GM18861 (cell line): Measurements from ENCODE around the gene FBXW11.

Experiments
- ATAC-seq: cut with Tn5 transposase; IDR thresholded peaks from one replicate; pipeline ENCODE4 v1.9.1; 2021; ENCODE audit not compliant: unreplicated experiment

The FBXW11 gene

DNA sequence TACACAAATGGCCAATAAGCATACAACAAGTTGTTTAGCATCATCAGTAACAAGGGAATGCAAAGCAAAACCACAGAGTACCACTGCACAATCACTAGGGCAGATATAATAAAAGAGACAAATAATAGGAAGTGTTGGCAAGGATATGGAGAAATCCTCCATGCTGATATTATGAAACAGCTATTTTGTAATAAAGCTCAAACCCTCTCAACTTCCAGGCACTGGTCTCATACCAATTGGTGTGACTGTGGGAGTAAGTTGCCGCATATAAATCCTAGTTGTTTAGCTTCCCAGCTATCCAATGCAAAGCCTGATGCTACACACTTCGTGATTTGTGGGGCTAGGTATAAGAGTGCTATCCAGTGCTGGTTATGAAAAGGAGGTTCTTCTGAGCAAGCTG lies 132.2 kb downstream of the FBXW11 start:
- no peak for ATAC-seq

DNA sequence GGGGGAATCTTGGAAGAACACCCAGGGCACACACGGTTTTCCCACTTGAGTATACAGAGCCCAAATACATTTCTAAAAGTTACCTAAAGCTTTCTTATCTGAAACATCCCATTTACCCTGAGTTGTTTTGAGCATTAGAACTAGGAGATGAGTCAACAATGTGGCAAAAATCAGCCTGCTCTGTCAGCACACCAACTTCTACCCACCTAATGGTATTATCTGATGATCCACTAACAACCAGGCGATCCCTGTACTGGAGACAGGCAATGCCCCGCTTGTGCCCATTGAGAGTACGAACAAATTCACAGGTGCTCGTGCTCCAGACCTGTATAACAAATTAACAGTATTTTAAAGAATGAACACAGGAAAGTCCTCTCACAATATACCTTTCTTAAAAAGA lies 133.8 kb downstream of the FBXW11 start:
- ATAC-seq = no peak

DNA sequence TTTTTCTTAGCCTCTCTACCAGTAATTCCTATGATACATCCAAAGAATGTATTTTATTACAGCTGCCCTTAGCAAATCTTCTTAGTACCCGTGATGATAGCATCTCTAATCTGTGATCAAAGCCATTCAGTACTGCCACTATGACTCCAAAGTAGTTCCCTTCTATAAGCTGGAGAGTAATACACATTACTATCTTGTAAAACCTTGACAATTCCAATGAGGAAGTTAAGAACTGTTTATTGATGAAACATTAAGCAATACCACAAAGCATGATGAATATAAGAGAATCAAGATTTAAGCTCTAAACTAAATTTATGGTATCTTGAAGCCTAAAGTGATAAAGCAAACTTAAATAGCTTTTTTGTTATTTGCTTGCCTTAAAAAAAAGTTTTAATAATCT lies 134.7 kb downstream of the FBXW11 start:
- no peak for ATAC-seq

DNA sequence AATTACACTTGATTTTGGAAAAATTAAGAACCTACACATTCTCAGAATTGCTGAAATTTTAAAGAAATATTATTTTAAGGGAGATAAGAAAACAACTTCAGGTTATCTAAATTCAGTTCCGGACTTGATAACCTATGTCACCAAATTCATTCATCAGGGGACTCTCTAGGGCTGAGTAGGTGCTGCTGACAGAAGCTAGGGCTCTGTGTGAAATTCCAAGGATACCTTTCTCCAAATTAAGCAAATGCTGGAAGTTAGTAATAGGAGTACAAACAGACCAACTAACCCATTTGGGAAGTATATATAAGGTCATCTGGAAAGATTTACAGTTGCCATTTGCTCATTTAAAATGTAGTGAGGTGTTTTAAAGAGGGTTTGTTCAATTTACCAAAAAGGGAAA lies 136.5 kb downstream of the FBXW11 start:
- ATAC-seq = no peak

DNA sequence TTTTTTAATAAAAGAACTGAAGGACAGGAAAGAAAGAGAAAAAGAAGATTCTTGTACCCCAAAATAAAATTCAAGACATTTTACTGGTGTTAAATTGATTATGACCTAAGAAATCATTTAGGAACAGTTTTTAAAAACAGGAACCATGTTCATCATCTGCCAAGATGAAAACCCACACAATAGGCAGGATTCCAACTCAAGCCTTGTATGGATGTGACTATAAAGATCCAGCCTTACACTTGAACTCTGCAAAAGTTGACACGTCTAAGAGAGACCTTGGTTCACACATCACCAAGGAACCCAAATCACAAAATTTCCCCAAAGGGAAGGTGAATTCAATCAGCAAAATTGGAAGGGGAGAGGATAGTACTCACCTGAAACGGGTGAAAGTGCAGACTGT lies 138.2 kb downstream of the FBXW11 start:
- no peak for ATAC-seq

DNA sequence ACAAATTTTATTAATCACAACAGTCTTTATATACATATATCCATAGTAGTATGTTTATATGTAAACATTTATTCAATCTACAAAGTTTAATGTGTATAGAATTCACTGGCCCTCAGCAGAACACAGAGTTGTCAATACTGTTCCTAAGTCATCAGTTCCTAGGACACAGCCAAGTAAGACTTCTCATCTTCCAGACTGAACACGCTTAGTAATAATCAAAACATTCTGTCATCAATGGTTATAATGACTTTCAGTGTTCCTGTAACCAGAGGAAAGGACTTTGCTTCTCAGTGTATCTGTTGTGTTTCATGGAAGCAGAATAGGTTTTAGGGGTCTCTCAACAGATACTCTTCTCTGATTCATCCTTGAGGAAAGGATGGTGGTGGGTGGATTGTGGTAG lies 138.7 kb downstream of the FBXW11 start:
- ATAC-seq = no peak

DNA sequence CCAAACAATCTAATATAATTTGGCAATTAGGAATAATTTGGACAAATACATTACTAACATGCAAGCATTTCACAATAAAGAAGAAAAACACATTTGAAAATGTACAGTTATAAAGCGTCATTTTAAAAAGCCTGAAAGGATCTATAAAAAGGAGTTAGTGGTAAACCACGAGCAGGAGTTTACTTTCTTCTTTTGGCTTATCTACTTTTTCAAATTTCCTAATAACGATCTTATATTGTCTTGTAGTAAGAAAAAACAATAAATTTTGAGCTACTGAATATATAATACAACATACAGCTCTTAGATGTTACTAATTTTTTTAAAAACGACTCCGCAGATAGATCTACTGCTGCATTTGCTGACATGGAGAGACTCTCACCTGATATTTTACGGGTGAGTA lies 141.0 kb downstream of the FBXW11 start:
- ATAC-seq = no peak

DNA sequence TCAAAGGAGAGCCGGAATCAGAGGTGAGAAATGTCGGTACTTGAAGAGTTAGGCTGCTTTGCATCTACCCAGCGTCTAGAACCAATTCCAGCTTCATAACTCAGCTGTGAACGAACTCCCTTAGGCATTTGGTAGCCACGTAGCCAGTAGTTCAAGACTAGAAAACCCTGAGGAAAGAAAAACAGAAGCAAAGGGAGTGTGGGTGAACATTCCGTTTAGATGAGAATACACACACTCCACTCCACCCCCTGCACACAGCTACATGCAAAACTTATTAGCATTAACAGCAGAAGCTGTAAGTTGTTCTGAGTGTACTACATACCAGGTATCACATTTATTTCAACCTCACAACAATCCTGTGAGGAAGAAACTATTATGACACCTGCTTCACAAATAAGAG lies 142.5 kb downstream of the FBXW11 start:
- ATAC-seq = no peak

DNA sequence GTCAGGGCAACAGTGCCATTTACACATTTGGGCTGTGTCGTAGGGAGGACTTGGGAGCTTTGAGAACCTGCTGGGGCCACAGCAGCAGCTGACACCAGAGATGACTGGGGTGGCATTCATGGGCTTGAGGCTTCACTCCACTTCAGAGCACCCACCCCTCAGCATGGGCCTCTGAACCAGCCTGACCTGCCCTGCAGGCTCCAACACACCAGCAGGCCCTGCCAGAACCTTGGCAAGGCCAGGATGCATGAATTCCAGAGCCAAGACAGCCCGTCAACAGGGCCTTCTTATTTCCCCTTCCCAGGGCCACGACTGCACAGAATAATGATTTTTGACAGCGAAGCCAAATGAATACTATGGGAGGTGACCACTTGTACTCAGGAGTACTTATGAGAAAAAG lies 143.8 kb downstream of the FBXW11 start:
- ATAC-seq = no peak

DNA sequence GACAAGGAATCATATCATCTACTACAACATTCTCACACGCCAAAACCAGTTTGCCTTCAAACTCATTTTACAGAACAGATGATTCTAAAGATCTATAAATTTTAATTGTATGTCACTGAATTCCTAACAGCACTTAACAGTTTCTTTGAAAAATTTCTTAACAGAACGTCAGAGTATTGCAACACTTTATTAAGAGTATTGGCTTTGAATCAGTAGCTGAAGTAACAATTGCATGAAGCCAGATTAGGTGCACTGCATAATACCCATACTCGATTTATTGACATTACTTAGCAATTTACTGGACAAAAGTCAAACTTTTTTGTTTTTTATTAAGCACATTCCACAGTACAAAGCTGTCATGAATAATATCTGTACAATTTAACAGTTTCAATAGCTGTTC lies 145.1 kb downstream of the FBXW11 start:
- no peak for ATAC-seq

DNA sequence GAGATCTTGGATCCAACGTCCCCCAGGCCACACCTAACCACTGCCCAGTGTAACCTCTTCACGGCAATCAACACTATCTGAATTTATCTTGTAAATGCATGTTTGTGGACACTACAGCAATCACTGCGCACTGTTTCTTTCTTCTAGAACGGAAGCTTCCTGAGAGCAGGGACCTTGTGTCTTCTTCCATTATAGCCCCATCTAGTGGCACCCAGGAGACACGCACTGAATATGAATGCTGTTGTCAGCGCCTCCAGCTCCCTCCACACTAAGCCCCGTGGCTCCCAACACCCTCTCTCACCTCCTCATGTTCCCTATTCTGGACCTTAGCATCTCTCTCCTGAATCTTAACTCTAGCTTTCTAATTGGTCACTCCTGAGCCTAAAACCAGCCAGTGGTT lies 148.1 kb downstream of the FBXW11 start:
- no peak for ATAC-seq

DNA sequence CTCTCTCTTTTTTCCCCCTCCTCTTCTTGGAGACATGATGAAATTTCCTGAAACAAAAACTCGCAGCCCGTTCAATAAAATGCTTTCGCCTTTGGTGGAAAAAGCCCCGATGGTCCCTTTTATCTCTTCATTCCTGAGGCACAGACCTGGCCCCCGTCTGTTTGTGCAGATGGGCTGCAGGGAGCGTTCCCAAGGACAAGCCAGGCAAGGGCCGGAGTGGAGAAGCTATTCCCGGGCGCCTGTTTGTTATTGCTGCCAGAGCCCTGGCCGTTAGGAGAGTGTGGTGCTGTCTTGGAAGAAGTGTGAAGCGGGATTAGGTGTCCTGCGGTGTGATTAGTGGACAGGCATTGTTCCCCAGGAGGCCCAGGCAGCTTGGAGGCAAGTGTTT lies 149.0 kb downstream of the FBXW11 start:
- ATAC-seq = no peak

DNA sequence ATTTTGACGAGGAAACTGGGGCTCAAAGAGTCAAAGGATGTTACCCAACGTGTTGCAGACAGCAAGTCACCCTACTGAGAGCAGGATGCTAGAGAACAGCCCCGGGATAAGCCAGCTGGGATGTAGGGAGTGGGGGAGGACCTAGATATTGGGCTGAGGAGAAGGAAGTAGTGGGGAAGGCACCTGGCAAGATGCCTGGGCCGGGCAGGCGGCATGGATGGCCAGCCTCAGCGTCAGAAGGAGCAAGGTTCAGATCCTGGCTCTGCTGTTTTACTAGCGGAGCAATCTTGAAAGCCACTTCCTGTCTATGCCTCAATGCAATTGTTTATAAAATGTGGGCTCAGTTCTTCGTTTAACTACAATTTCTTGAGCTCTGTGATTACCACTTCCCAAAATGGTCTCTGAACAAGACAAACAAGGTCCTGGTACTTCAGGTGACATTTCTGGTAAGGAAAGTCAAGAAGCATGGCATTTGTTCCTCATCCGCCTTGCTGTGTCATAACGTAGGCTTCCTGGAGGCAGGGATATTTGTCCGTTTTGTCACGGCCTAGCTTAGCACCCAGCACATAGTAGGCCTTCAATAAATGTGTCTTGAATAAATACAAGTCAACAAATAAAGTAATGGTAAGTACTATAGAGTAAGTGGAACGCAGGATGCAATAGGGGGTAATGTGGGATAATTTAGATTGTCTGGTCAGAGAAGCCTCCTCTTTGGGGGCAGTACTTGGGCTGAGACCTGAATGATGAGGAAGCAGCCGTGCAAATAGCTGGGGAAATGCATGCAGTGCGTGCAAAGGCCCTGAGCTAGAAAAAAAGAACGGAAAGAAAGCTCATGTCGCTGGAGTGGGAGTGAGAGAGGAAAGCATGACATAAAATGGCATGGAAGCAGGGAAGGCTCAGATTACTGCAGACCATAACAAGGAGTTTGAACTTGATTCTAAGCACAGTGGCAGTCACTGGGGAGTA lies 150.4 kb downstream of the FBXW11 start:
- ATAC-seq = no peak

DNA sequence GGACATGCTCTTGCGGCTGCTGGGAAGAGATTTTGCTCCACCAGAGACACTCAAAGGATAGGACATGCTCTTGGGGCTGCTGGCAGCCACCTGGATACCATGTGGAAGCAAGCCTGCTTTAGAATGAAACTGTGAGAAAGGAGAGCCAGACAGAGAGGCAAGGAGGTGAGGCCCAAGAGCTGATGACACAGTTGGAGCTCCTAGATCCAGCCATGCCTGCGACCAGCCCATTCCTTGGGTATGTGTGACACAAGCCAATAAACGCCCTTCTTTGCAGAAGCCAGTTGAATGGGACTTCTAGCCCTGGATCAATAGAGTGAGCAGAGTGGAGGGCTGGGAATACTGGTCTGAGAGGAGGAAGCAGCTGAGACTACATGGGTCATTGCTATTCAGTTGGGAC lies 151.2 kb downstream of the FBXW11 start:
- no peak for ATAC-seq

DNA sequence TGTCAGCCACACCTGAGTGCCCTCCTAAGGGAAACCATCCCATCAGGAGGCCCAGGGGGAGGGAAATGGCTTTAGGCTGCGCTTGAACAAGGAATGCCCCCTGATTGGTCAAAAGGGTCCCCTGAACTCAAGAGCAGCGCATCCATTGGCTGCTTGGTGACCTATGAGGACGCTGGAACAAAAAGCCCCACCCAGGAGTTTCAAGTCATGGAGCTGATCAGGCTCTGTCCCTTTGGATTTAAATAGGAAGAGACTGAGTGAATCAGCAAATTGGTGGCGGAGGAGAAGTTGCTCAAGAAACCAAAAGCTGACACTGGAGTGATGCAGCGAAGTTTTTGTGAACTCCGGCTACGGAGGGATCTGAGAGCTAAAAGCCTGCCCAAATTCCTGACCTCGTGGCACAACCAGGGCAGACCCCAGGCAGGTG lies 154.2 kb downstream of the FBXW11 start:
- no peak for ATAC-seq

DNA sequence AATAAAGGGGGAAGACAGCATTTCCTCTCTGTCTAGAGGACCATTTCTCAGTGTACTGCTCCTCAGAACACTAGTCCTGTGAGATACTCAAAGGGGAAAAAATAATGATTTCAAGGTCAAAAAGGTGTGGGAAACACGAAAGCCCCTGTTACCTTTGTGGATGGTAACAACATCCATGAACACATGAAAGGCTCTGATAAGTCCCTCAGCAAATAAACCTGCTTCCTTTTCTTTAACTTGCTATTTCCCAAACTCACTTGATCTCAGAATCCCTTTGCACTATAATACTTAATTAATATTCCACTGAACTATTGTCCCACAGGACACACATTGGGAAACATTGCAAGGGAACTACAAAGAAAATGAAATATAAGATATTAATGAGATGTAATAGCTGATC lies 155.2 kb downstream of the FBXW11 start:
- no peak for ATAC-seq

DNA sequence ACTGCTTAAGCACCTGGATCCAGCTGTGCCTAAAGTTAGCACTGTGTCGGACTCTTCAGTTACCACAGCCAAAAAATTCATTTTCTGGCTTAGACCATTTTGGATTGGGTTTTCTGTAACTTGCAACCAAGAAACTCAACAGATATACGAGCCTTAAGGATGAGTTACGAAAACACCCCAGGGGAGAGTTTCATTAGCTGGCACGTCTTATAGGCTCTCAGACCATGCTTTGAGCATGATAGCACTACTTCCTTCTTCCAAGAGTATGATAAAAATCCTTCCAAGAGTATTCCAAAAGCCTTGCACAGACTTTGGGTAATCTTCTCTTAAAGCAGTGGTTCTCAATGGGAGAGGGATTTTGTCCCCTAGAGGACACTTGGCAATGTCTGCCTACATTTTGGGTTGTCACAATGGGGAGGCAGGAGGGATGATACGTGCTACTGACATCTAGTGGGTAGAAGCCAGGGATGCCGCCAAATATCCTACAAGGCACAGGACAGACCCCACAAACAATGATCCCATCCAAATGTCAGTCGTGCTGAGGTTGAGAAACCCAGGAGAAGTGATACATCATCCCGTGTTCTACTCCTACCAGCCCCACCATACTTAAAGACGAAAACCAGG lies 156.0 kb downstream of the FBXW11 start:
- ATAC-seq = no peak

DNA sequence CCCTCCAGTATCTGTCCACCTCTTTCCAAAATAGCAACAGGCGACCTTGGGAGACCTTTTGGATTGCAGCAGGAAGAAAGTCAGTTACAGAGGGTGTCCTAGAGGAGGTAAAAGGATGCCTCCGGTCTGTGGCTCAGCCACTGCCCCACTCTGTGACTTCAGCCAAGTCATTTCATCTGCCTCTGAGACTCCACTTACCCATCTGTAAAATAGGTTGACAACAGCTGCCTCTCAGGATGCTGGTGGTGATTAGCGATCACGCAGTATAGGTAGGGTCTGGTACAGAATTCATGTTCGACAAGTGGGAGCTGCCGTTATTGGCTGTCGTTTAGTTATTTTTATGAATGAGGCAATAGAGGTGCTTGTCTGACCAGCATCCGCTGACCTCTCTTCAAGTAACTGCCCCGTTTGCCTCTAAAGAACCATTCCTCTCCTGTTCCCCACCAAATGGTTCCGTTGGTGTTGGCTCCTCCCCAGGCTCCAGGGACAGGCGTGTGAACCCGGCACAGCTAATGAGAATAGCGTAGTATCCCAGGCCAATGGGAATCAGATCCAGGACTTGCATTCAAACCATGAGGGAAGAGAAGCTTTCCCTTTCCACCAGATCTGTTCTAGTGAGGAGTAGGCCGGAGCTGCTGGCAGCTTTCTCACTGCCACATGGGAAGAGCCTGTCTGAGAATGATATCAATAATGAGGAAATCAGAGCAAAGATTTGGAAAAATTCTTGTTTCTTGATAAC lies 156.7 kb downstream of the FBXW11 start:
- no peak for ATAC-seq

DNA sequence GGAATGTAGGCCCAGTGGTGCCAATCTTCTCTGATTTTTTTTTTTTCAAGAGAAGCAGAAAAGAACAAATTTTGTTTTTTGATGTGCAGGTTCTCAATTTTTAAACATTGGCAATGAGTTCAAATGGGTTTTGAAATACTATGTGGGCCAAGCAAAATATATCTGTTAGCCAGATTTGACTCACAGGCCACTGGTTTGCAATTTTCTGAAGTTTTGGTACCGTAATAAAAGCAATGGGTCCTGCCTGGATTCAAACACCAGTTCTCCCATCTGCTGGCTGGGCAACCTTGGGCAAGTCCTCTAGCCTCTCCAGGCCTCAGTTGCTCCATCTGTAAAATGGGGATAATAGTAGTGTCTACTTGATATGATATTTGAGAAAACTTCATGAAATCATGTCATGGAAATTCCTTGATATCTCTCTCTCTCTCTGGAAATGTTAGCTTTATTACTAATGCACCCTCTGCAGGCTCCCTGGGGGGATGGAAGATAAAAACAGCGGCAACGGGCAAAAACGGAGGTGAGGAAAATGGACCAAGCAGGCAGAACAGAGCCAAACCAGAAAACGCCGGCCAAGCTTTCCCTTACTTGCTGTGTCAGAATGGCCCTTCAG lies 157.4 kb downstream of the FBXW11 start:
- ATAC-seq = no peak

DNA sequence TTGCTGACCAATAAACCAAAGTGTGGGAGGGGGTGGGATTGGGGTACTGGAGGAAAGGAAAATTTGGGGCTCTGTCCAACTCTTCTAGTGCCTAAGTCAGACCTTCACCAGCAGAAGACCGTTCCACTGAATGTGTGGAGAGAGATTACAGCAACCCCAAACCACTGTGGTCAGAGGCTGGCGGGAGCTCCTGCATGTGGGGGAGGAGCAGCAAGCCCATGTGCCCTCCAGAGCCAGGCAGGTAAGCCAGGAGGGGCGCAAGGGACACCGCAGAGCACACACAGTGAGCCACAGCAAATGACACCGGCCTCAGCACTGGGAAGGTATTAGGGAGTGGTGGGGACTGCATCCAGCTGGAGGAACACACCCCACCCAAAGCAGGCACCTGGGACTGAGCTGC lies 158.0 kb downstream of the FBXW11 start:
- ATAC-seq = no peak

DNA sequence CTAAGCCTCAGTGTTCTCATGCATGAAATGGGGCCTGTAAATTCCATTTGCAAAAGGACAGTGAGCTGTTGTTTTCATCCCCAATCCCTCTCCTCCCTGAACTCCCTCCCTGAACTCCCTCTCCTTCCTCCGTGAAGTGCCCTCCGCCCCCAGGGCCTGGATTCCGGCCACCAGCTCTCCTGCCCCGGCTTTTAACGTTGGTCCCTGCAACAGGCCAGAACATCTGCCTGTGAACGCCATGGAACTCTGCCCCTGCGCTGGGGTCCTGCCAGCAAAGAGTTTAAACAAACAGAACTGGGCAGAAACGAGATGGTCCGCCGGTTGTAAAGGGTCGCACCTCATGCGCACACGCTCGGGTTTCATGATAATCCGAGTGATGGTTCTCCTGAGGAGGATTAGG lies 158.4 kb downstream of the FBXW11 start:
- ATAC-seq = no peak
